Measurements from ENCODE around the gene ST6GAL1.
A peak's percentile ranks its signal among the peaks of the same experiment; 100 is the strongest.
"Not testable (repeated sequence)": the region's sequence is repeated elsewhere in the genome, so short reads cannot be mapped to it uniquely, and the experiment has no call there.

ST6GAL1 gene

DNA sequence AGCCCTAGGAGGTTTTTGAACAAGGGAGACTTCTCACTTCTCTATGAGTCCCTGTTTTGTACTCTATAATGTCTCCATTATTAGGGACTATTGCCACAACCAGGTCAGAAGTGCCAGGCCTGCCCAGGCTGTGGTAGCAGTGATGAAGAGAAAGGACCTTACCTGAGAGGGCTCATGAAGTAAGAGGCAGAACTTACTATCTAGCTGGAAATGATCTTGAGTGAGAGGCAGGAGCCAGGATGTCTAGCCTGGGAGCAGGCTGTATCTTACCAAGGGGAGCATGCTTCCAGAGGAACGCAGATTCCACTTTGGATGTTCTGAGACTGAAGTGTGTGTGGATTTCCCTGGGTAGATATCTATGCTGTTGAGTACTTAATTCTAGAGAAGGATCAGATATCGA is 115.7 kb downstream of the ST6GAL1 start:
- DNase-seq (ENCODE audit: low read depth) = no peak

DNA sequence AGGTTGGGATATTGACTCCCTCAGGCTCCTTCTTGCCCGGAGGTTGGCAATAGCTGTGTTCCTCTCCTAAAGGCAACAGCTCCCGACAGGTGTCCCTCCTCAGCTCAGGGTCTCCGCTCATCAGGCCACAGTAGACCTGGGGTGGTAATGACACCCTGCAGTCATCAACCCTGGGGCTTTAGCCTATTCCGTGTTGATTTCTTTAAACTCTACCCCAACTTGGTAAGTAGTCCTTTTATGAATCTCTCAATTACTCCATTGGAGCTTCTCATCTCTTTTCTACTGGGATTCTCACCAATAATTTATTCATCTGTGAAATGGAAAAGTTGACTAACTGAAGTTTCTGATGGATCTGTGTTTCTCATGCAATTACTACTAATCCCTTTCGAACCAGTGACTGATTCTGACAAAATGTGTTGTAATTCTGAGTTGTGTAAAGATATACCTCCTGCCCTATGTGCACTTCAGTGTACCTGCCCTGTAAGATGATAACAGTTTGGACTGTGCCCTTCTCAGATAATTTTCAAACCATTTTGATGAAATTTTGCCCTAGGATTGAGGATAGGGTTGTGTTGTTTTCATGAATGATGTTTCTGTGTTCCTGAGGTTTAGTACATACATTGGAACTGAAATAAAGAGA is 119.3 kb downstream of the ST6GAL1 start:
- no peak for DNase-seq (ENCODE audit: low read depth)

DNA sequence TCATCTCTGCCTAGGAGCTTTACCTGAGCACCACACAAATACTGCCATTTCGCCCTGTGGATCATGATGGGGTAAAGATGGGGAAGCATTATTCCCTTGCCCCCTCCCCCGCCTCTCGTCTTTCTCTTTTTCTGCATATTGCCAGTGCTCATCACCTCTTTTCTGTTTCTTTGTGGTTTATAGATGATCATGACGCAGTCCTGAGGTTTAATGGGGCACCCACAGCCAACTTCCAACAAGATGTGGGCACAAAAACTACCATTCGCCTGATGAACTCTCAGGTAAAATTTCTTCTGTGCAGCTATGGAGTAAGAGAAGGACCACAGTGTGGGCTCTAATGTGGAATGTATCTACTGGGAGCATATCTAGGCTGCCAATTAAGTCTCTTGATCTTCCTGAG is 120.7 kb downstream of the ST6GAL1 start:
- DNase-seq (ENCODE audit: low read depth) = no peak

DNA sequence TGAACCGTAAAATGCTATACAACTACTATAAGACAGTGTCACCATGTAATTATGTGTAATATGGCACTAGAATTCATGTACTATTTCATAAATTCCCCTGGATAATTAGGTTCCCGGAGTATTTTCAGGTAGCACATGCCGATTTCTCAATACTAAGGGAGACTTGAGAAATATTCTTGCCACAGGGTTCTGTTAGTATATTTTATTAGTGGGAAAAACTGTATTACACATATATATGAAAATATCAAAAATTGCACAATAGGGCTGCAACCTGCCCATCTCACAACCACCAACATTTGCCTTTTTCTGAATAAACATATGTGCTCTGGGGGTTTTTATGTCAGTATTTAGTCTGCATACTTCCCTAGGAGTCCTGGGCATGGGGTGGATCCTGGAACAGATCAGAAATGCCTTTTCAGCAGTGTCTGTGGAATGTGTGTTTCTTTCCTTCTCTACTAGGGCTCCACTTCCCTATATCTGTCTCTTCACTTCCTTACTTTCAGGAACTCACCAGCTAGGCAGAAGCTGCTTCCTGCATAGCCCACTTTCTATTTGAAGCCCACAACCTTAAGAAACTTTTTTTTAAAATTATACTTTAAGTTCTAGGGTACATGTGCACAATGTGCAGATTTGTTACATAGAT is 121.5 kb downstream of the ST6GAL1 start:
- DNase-seq (ENCODE audit: low read depth) = no peak

DNA sequence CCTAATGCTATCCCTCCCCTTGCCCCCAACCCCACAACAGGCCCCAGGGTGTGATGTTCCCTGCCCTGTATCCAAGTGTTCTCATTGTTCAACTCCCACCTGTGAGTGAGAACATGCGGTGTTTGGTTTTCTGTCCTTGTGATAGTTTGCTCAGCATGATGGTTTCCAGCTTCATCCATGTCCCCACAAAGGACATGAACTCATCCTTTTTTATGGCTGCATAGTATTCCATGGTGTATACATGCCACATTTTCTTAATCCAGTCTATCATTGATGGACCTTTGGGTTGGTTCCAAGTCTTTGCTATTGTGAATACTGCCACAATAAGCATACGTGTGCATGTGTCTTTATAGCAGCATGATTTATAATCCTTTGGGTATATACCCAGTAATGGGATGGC is 122.1 kb downstream of the ST6GAL1 start:
- DNase-seq (ENCODE audit: low read depth) = not testable (repeated sequence)

DNA sequence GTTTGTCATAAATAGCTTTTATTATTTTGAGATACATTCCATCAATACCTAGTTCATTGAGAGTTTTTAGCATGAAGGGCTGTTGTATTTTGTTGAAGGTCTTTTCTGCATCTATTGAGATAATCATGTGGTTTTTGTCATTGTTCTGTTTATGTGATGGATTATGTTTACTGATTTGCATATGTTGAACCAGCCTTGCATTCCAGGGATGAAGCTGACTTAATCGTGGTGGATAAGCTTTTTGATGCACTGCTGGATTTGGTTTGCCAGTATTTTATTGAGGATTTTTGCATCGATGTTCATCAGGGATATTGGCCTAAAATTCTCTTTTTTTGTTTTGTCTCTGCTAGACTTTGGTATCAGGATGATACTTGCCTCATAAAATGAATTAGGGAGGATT is 124.1 kb downstream of the ST6GAL1 start:
- DNase-seq (ENCODE audit: low read depth) = not testable (repeated sequence)

DNA sequence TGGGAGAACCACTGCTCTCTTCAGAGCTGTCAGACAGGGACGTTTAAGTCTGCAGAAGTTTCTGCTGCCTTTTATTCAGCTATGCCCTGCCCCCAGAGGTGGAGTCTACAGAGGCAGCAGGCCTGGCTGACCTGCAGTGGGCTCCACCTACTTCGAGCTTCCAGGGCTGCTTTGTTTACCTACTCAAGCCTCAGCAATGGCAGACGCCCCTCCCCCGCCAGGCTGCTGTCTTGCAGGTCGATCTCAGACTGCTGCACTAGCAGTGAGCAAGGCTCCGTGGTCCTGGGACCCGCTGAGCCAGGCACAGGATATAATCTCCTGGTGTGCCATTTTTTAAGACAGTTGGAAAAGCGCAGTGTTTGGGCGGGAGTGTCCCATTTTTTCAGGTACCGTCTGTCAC is 127.5 kb downstream of the ST6GAL1 start:
- DNase-seq (ENCODE audit: low read depth) = not testable (repeated sequence)

DNA sequence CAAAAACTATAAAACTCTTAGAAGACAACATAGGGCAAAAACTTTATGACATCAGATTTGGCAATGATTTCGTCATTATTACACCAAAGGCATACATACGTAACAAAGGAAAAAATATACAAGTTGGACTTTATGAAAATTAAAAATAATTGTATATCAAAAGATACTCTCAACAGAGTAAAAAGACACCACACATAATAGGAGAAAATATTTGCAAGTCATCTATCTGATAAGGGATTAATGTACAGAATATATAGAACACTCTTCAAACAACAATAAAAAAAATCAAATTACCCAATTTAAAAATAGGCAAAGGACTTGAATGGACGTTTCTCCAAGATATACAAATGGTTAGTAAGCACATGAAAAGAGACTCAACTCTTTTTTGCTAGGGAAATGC is 131.4 kb downstream of the ST6GAL1 start:
- no peak for DNase-seq (ENCODE audit: low read depth)

DNA sequence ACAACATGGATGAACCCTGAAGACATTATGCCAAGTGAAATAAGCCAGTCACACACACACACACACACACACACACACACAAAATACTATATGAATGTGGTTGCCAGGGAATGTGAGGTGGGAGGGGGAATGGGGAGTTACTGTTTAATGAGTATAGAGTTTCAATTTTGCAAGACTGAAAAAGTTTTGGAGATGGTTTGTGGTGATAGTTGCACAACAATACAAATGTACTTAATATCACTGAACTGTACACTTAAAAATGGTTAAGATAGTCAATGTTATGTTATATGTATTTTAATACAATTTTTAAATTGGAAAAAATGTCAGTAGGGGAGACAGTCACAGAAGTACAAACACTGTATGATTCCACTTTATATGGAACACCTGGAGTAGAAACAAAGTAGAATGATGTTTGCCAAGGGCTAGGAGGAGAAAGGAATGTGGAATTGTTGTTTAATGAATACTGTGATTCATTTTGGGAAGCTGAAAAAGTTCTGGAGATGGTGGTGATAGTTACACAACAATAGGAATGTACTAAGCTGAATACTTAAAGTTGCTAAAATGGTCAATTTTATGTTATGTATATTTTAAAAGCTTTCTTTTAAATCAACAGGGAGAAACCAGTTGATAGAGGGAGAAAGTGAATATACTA is 132.3 kb downstream of the ST6GAL1 start:
- DNase-seq (ENCODE audit: low read depth) = no peak

DNA sequence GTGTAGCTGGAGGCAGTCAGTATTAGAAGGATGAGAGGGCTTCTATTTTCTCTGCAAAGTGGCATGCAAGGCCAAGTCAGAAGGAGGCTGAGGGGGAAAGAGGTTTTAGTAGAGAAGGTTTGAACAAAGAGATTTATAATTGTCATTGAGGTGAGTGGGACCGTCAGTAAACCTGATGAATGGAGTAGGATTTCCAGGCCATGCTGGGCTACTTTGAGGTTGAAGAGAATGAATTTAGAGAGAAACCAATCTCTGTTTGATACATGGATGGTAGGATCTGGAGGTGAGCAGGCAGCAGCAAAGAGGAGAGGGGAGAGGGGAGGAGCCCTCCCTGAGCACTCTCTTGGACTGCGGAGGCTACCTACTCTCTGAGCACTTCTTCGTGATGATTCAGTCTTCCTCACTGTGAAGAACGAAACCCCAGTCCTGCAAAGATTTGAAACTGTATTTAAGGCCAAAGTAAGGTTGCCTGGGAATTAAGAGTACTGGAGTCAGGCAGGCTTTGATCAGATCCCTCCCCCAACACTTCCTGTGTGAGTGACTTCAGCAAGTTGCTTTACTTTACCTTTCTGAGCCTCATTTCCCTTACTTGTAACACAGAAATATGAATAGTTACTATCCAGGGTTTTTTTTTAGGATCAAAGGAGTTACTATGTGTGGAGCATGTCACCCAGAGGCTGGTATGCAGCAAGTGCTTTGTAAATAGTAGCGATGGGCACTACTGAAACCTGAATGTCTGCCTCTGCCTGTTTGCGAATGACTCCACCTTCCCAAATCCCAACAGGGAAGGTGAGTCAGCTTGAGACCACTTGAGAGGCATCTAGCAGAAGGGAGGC is 133.2 kb downstream of the ST6GAL1 start:
- no peak for DNase-seq (ENCODE audit: low read depth)

DNA sequence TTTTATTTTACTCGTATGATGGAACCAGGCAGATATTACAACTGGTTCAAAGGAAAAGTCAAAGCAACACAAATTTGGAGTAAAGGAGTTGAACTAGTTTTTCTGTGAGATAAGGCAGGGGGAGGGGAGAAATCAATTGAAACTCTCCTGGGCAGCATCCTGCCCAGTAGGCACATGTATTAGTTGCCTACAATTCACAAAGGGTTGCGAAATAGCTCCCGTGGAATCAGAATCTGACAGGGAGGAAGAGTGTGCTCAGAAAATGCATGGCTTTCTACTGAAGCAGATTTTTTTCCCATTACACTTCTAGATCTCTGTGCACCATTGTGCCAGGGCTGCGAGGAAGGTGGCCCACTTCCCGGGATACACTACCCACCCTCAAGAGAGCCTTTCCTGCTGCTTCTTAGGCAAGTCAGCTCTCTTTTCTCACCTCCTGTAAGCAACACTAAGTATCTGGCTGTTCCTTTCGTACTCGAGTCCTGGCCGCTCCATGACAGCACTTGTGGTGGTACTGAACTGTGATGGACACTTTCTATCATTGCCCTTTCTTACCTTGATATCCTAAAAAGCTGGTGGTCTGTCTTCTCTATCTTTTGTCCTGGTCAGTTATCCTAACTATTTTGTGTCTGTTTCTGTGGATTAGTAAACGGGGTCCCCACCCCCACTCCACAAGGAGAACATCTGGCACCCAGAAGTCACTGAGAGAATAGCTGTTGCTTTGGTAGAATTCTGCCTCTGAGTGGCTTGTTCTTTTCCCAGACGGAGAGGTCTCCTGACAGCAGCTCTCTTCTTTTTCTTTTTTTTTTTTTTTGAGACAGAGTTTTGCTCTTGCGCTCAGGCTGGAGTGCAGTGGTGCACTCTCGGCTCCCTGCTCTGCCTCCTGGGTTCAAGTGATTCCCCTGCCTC is 134.1 kb downstream of the ST6GAL1 start:
- no peak for DNase-seq (ENCODE audit: low read depth)

DNA sequence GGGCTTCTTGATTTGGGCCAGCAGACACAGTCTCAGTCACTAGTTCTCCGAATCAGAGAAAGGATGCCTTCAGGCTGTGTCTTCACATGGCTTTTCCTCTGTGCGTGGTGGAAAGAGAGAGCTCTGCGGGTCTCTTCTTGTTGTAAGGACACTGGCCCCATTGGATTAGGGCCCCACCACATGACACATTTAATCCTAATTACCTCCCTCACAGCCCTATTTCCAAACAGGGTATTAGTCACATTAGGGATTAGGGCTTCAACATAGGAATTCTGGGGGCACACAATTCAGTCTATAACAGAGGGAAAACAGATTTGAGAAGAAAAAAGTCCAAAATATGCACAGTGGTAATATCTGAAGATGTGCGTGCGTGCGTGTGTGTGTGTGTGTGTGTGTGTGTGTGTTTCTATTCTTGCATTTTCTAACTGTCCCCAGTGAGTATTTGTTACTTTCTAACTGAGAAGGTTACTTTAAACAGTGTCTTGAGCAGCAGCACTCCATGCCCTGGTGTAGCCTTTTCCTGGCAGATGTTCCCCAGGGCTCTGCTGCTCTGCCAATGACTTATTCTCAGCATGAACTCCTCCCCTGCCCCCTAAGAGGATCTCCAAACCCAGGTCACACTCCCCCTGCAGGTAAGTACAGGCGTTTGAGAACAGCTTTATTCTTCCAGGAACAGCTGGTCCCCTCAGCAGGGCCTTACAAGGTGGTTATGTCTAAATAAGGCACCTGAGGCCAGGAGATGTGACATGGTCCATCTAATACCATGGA is 136.1 kb downstream of the ST6GAL1 start:
- peak; percentile 55 for DNase-seq (ENCODE audit: low read depth)

DNA sequence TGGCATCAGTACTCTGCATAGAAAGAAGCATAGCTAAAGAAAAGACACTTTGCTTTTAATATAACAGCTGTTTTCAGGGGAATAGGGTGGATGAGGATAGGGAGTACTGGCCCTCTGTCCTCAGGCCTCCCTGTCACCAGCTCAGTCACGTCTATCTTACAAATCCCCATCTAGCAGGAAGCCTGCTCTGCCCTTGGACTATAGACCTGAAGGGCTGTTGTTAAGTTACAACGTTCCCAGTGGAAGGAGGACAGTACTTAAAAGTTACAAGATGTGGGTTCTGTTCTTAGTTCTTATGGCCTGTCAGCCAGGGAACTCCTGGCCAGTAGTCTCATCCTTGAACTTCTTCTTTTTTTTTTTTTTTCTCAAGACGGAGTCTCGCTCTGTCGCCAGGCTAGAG is 138.5 kb downstream of the ST6GAL1 start:
- DNase-seq (ENCODE audit: low read depth) = no peak

DNA sequence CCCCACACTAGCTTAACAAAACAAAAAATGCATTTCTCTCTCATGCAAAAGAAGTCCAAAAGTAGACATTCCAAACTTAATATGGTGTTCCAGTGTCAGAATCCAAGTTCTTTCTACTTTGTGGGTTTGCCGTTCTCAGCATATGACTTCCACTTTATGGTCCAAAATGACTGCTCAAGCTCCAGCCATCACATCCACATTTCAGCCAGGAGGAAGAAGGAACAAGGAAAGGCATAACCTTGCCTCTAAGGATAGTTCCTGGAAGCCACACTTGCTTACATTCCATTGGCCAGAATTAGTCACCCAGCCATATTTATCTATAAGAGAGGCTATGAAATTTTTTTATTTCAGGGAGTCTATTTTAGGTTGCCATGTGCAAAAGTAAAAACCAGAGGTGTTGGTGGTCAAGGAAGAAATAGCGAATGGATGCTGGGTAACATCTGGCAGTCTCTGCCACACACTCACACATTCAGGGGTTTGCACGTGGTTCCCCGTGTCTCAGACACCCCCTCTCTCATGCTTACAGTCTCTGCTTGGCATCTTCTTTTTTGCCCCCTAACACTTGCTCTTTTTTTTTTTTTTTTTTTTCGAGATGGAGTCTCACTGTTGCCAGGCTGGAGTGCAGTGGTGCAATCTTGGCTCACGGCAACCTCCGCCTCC is 139.7 kb downstream of the ST6GAL1 start:
- DNase-seq (ENCODE audit: low read depth) = no peak

DNA sequence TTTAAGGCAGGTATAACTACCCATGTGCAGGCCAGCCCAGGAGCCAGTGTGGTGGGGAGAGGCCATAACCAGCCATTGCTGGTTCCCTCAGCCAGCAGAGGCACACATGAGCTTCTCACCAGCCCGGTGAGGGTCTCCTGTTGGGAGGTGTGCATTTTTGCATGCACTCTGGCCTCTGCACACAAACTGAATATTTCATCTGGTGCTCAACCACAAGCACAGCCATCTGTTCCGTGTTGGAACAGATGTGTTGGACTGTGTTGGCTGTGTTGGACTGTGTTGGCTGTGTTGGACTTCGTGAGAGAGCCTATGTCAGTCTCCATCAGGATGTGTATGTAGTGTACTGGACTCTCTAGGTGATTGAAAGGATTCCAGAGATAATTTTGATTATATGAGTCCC is 141.8 kb downstream of the ST6GAL1 start:
- no peak for DNase-seq (ENCODE audit: low read depth)

DNA sequence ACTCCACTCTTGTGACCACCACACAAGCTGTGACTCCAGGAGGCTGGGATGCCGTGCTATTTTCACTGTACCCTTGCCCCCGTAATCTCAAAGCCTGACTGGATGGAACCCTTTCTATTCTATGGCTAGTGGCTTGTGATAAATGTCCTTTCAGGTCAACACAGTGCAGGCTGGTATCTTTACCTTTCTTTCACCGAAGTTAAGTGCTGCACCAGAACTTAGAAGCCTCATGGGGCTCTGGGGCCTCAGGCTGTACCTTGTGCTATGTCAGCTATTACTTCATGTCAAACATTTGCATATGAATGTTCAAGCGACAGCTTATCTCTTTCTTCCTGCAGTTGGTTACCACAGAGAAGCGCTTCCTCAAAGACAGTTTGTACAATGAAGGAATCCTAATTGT is 142.2 kb downstream of the ST6GAL1 start:
- no peak for DNase-seq (ENCODE audit: low read depth)

DNA sequence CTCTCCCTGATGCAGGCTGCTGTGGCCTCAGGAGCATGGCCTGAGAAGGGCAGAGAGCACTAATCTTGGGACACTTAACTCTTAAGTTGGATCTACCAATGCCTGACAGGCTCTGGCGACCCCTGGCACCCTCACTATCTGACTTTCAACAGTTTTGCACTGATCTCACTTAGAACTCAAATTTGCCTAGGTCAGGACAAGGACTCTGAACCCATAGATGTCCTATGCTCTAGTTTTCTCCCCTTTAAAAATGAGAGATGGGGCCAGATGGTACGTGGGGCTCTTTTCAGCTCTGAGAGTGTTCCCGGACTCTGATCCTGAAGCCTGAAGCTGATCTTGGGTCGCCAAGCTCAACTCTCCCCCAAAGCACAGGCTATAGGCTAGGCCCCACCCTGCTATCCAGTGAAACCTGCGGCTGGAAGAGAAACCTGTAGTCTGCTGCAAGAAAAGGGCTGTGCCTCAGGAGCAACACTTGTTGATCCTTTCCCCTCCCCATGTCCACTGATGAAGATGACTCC is 143.3 kb downstream of the ST6GAL1 start:
- DNase-seq (ENCODE audit: low read depth) = no peak

DNA sequence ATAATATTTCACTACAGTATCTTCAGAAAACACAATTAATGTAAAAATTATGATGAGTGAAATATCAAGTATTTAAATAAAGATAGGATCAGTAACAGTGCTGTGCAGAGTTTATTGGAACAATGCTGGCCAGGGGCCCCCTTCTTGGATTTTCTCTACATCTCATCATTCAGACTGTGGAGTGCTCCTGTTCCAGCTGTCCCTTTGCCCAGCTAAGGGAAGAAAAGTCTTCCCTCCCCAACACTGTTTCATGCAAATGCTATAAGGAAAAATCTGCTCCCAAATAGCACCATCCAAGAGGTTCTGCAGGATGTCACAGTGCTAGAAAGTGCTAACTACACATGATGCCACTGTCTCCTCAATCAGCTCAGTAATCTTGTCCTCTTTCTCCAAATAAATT is 144.5 kb downstream of the ST6GAL1 start:
- no peak for DNase-seq (ENCODE audit: low read depth)

DNA sequence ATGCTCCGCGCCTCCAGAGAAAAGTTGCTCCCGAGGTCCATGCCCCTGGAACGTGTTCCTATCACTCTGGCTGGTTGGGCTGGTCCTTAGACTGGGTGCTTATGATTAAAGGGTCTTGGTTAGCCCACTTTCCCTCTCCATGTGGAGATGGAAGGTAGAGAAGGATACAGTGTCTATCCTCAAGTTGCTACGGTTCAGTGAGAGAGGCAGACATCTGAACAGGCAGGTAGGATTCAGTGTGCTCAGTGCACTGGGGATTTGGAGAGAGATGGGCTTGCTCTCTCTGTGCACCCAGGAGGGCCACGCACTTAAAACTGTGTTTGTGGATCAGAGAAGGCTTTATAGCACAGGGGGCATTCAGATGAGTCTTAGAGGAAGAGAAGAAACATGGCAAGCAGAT is 146.0 kb downstream of the ST6GAL1 start:
- DNase-seq (ENCODE audit: low read depth) = no peak

DNA sequence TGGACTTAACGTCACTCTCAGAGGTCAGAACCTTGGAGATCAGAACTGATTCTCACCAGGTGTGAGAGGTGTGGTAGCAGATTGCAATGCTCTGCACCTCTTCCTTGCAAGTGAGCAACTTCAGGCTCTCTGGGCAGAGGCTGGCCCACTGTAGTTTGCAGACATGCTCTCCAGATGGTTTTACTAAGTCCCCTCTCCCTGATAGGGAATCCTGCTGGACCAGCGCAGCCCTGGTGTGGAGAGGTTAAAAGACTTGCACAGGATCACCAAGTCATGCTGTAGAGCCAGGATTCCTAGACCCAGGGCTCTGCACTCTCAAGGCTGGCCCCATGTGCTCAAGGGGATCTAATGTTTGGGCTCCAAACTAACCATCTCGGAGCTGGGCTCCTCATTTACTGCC is 146.8 kb downstream of the ST6GAL1 start:
- DNase-seq (ENCODE audit: low read depth) = no peak

Measured in stimulated activated CD4-positive, alpha-beta T cell treated with anti-CD3 and anti-CD28 coated beads, Interleukin-2, amount 100 ng/mL, for 4 hours (primary cell).